ENCODE data around the gene OSGEPL1. TPM values are rescaled to one million over a fixed set of nuclear protein-coding genes. Genes with fewer than 3 reads are reported as not detected.

The OSGEPL1 gene
- total and polyA plus RNA-seq, 3 experiments from 2014 or later = 10.3 to 13.7 (median 12.5) TPM

DNA sequence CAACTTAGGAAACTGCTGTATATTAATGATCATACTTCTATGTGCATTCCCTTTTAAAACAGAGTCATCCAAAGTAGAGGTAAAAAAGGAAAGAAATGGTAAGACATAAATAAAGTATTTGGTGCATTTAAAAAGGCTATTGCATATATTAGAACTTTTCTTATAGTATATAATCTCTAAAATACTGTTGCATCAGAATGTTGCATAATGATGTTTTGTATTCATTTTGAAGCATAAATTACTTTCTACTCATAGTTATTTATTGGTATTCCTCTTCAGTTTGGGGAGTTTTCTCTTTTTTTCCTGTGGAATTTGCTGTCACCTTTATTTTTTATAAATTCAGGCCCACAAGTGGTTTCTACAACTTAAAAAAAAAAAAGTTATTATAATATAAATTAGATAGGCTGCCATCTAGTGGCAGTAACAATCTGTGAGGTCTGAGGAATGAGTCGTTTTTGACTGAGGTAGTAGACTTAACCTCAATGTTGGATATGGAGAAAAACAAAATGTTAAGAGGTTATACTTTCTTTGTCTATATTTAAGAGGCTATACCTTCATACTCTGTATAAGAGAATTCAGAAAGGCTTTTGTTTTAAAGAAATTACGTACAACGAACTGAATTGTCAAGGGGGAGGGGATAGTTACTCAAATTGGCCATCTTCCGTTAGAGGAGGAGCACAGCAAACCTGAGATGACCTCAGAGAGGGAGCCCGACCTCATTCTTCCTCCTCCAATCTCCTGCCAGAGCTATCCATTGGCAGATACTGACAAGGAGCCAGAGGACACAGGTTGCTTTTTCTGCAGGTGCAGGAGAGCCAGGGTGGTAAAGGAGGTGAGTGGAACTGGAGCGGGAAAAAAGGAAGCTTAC is 64.3 kb downstream of the OSGEPL1 start:
- no peaks in the 10 kb centered on the region for H3K36me3 ChIP-seq (ENCODE audit: insufficient read depth, low read length)
- H3K4me3 ChIP-seq (ENCODE audit: low read length) = no peak overlapping the region
- H3K4me1 ChIP-seq (ENCODE audit: insufficient read depth, low read length) = no peaks in the 10 kb centered on the region
- no peak overlapping the region for H3K27ac Mint-ChIP-seq
- POLR2A ChIA-PET = interaction anchor here (0.7 kb wide), 1 partner anchor 25 kb away, joined by 3 read pairs; no protein-coding TSS in a partner anchor
- H3K9me3 ChIP-seq (ENCODE audit: low read length) = no peaks in the 10 kb centered on the region
- peak overlapping the region in 1 of 7 donors; percentile 3 for H3K4me3 Mint-ChIP-seq
- H3K27ac ChIP-seq (ENCODE audit: low read depth, low read length) = no peak overlapping the region
- no peaks in the 10 kb centered on the region for H3K9me3 Mint-ChIP-seq
- peaks cover 0 to 5% (median 1%) of the 10 kb centered on the region in 3 donors for H3K4me1 Mint-ChIP-seq
- no peaks in the 10 kb centered on the region for H3K27me3 Mint-ChIP-seq
- H3K27me3 ChIP-seq (ENCODE audit: insufficient read depth, low read length, poor library complexity, severe bottlenecking) = no peaks in the 10 kb centered on the region
- CTCF ChIA-PET = interaction anchor here (0.8 to 2.1 kb wide), 8 partner anchors 11 to 63 kb away, joined by 3 to 19 read pairs (median 4); partner anchors contain the start of genes ANKAR and ASNSD1
- peaks cover 0 to 7% (median 3%) of the 10 kb centered on the region in 3 donors for H3K36me3 Mint-ChIP-seq
- DNase-seq = peak in 3 of 5 donors; percentile 16 to 46 (median 38)

Other genes starting within 250 kb of the OSGEPL1 start
- 1 to 10 TPM; 1.9 to 2.7 TPM for gene SLC40A1, start 182.0 kb downstream of the OSGEPL1 start, total RNA-seq
- gene SLC40A1, start 182.0 kb downstream of the OSGEPL1 start, polyA plus RNA-seq = 13.7 TPM
- 10 to 100 TPM; 54.2 to 58.0 TPM for gene ASNSD1, start 101.3 kb downstream of the OSGEPL1 start, total RNA-seq
- 61.9 TPM for gene ASNSD1, start 101.3 kb downstream of the OSGEPL1 start, polyA plus RNA-seq
- gene ANKAR, start 88.1 kb downstream of the OSGEPL1 start, total RNA-seq = 1 to 10 TPM; 3.2 to 3.3 TPM
- 4.5 TPM for gene ANKAR, start 88.1 kb downstream of the OSGEPL1 start, polyA plus RNA-seq
- 10 to 100 TPM; 88.4 to 89.5 TPM for gene ORMDL1, start 21.5 kb upstream of the OSGEPL1 start, total RNA-seq
- gene ORMDL1, start 21.5 kb upstream of the OSGEPL1 start, polyA plus RNA-seq = 100 TPM
- 10 to 100 TPM; 42.8 to 45.0 TPM for gene PMS1, start 21.7 kb upstream of the OSGEPL1 start, total RNA-seq
- gene PMS1, start 21.7 kb upstream of the OSGEPL1 start, polyA plus RNA-seq = 20.7 TPM

Data from CD8-positive, alpha-beta memory T cell (primary cell).